ENCODE results near the gene SAMD3.
"Not testable (repeated sequence)": the region's sequence is repeated elsewhere in the genome, so short reads cannot be mapped to it uniquely, and the experiment has no call there.

SAMD3 gene

DNA sequence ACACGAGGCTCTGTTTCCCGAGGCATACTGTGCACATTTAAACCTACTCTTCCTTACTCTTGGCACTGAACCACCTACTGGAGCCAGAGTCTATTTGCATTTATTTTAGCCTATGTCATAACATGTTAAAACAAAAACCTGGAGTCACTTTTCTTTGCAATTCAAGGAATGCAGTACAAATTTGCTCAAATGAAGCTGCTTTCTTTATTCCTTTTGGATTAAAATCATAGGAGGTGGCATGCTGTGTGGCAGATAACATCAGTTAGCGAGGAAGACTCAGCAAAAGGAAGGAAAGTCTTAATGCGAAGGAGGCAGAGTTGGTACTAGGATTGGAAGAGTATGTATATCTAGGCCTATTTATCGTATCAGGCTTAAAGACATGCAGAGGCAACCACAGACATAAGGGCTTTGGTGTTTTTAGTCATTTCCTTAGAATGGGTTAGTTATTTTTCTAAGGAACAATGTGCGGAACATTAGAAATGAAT is 92.9 kb downstream of the SAMD3 start:
- no peak for DNase-seq (ENCODE audit: low spot score)

DNA sequence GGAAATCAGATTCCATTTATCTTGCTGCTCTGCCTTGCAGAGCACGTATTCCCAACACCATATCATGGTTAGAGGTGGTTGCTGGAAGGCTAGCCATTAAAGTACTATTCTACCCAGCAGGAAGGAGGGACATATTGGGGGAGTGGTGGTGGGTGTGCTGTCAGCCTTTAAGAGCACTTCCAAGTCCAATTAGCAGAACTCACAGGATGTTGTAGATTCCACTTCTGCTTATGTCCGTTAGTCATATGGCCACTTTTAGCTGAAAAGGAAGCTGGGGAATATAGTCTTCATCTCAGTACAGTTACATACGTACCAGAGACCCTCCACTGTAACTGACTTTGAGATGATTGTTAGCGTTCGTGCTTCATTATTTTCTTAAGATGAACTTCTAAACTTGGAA is 94.4 kb downstream of the SAMD3 start:
- no peak for DNase-seq (ENCODE audit: low spot score)

GRCh38 chr6:130127195-130127594 is 95.6 kb downstream of the SAMD3 start:
- no peak for DNase-seq (ENCODE audit: low spot score)

- DNase-seq (ENCODE audit: low spot score): no peak
Observed at GRCh38 chr6:130122243-130122642, 100.5 kb downstream of the SAMD3 start.

DNA sequence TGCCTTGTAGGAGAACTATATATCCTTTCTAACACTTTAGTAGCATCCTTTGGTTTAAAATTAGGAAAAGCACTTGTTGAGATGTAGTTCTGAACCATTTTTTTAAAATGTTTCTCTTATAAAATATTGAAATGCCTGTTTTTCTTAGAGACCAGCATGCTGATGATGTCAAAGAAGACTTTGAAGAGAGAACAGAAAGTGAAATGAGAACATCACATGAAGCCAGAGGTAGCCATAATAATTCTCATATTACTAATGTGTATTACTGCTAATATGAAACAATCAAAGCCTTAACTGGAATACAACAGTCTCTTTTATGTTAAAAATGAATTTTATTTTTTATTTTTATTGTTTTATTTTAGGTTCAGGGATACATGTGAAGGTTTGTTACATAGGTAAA is 102.0 kb downstream of the SAMD3 start:
- no peak for DNase-seq (ENCODE audit: low spot score)

GRCh38 chr6:130119211-130119610 is 103.5 kb downstream of the SAMD3 start:
- DNase-seq (ENCODE audit: low spot score): no peak

DNA sequence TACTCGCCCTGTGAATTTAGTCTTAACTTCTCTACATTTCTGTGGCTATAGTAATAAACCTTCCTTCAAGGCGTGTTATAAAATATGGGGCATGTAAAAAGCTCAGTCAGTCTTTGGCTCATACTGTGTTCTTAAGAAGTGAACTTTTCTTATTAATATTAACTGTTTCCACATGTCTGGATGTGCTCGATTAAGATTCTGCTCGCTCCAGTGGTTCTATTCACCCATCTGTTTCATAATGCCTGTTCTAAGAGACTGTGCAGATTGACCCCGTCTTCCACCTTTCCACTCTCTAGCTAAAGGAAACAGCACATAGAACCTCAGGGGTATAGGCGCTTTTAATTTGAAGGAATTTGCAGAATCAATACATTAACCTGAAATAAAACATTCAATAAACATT is 104.5 kb downstream of the SAMD3 start:
- no peak for DNase-seq (ENCODE audit: low spot score)

GRCh38 chr6:130117187-130117701 is 105.5 kb downstream of the SAMD3 start:
- not testable (repeated sequence) for DNase-seq (ENCODE audit: low spot score)

- DNase-seq (ENCODE audit: low spot score): no peak
Observed at GRCh38 chr6:130116273-130116672, 106.5 kb downstream of the SAMD3 start.

GRCh38 chr6:130115036-130115435 is 107.7 kb downstream of the SAMD3 start:
- DNase-seq (ENCODE audit: low spot score): no peak

DNA sequence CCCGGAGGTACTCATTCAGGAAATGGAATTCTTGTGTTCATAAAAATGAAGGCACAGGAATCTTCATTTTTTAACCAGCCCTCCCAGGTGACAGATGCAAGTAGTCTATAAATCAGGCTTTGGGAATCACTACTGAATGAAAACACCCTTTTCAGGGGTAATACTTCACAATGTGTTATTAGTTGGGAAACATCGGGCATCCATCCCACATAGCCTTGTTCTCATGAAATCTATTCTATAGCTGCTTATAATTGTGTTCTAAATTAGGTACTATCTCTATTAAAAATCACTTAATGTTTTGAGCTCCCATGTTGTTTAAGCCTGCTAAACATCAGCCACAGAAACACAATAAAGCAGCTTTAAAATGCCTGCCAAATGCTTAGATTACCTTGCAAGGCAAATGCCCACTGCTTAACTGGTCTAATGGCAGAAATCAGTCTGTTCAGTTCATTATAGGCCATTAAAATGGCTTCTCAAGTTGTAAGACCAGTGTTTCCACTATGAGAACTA is 109.5 kb downstream of the SAMD3 start:
- no peak for DNase-seq (ENCODE audit: low spot score)

GRCh38 chr6:130111031-130111430 is 111.7 kb downstream of the SAMD3 start:
- no peak for DNase-seq (ENCODE audit: low spot score)

- no peak for DNase-seq (ENCODE audit: low spot score)
Observed at GRCh38 chr6:130107710-130108109, 115.0 kb downstream of the SAMD3 start.

- DNase-seq (ENCODE audit: low spot score): no peak
Observed at GRCh38 chr6:130105996-130106704, 116.6 kb downstream of the SAMD3 start.

DNA sequence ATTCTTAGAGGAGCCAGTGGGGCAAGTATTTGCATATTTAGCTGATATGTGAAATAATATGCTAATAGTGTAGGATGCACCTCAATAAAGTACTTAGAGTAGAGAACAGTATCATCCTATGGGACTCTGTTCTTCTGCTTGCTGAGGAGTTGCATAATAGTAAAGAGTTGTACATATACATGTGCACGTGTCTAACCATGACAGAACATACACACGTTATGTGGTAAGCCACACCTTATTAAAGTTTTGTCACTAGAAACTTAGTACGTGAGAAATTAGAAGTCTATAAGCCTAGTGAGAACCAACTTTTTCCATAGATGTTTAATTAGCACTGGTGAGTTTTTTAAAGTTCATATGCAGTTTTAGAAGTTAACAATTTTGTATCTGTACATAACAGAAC is 123.6 kb downstream of the SAMD3 start:
- DNase-seq (ENCODE audit: low spot score): no peak

DNA sequence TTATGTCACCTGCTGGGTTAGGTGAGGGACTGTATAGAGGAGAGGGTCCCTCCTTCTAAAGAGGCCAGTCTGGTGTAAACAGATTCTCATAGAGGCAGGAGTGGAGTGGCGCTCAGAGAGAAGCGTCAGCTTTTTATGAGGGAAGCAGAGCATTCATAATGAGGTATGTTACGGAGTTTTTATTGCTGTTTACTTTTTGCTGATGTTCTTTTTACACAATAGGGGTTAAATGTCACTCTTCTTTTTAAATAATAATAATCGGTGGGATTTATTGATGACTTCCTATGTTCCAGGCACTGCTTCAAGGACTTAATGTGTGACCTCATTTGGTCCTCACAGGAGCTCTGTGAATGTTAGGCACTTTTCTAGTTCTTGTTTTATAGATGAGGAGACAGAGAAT is 124.4 kb downstream of the SAMD3 start:
- DNase-seq (ENCODE audit: low spot score): no peak

Measured in activated CD4-positive, alpha-beta T cell treated with anti-CD3 and anti-CD28 coated beads, Interleukin-2, Interleukin-4, amounts not matched to agents 100 ng/mL and 50 ng/mL, durations not matched to agents 16 hours and 8 hours (primary cell).